PC-3 (cell line): ENCODE results near the gene PRR32.
"Not testable (repeated sequence)": the region's sequence is repeated elsewhere in the genome, so short reads cannot be mapped to it uniquely, and the experiment has no call there.

Source experiments
- CTCF ChIP-seq: fragments of 300-600 bp; sonication (generic); conservative IDR thresholded peaks from 2 replicates; pipeline ENCODE4 v1.5.1; 2017; ENCODE audit warnings: antibody characterized with exemption, low read depth, mild to moderate bottlenecking, low read length
- EZH2 ChIP-seq: fragments of 300-600 bp; sonication (generic); IDR thresholded peaks from one replicate; pipeline ENCODE4 v1.6.1; 2017; ENCODE audit warnings: antibody characterized with exemption, mild to moderate bottlenecking, low read length; ENCODE audit not compliant: unreplicated experiment
- EZH2phosphoT487 ChIP-seq: fragments of 300-600 bp; sonication (generic); IDR thresholded peaks from 2 replicates; pipeline ENCODE4 v1.6.1; 2018; ENCODE audit warnings: mild to moderate bottlenecking, antibody characterized with exemption, low read length, borderline replicate concordance

- not testable (repeated sequence) for TF ChIP-seq CTCF, EZH2, EZH2phosphoT487
Measured at GRCh38 chrX:126806784-126807183, 12.7 kb upstream of the PRR32 start.
